T-cell (primary cell): ENCODE measurements around the gene VTI1A. TPM values are rescaled to one million over a fixed set of nuclear protein-coding genes. Genes with fewer than 3 reads are reported as not detected.

Source experiments
- ATAC-seq, 4 experiments: fragments of 200-7000 bp in 3 of 4; fragments of 150-1000 bp in 1 of 4; cut with Tn5 transposase; replicated peaks in 1 of 4; 1 replicate in 3 of 4; 2 replicates in 1 of 4; pipeline ENCODE4 v1.10.0; 2021; ENCODE audit warnings: moderate library complexity in 3 of 4, mild to moderate bottlenecking in 2 of 4, moderate number of reproducible peaks in 1 of 4
- CTCF ChIA-PET, 2 donors: fragments of 300-600 bp; sonication (Branson Sonifier 250); formaldehyde crosslinking; loops; one replicate each; lab custom pipeline; 2022; ENCODE audit warnings: antibody characterized with exemption in 2 of 2; lab: Charles Lee
- POLR2A ChIA-PET, 2 donors: fragments of 300-600 bp; sonication (Branson Sonifier 250); formaldehyde crosslinking; loops; one replicate each; lab custom pipeline; 2022; ENCODE audit warnings: antibody characterized with exemption in 2 of 2; lab: Charles Lee
- DNase-seq, 35 experiments: peaks; one replicate each; pipeline versions ENCODE4 v3.0.0 to v3.0.0-alpha.2; 2013 to 2023
- H3K27ac ChIP-seq: one replicate; pipeline ENCODE4 v1.5.1; 2013; ENCODE audit warnings: low read length
- H3K27me3 ChIP-seq, 2 experiments: replicated peaks in 1 of 2; 1 replicate in 1 of 2; 2 replicates in 1 of 2; pipeline versions ENCODE4 v1.6.1 to v1.7.0; 2013; ENCODE audit warnings: low read length in 1 of 2, mixed read lengths in 1 of 2; ENCODE audit not compliant: control insufficient read depth in 2 of 2, insufficient read depth in 2 of 2; ENCODE audit errors: extremely low read depth in 1 of 2
- H3K36me3 ChIP-seq, 2 donors: 1 replicate in 1 of 2; 2 replicates in 1 of 2; pipeline versions ENCODE4 v1.6.1 to v1.7.0; 2013; ENCODE audit warnings: low read length in 1 of 2; ENCODE audit not compliant: control insufficient read depth in 2 of 2, insufficient read depth in 1 of 2; ENCODE audit errors: extremely low read depth in 1 of 2
- H3K4me1 ChIP-seq, 2 experiments: 1 replicate in 1 of 2; 2 replicates in 1 of 2; pipeline versions ENCODE4 v1.6.1 to v1.7.0; 2013; ENCODE audit warnings: low read length in 2 of 2, mixed read lengths in 1 of 2; ENCODE audit not compliant: insufficient read depth in 2 of 2, control insufficient read depth in 1 of 2; ENCODE audit errors: extremely low read depth in 1 of 2
- H3K4me3 ChIP-seq, 2 donors: 1 replicate in 1 of 2; 2 replicates in 1 of 2; pipeline versions ENCODE4 v1.5.1 to v1.7.0; 2013; ENCODE audit warnings: mild to moderate bottlenecking in 2 of 2, low read length in 1 of 2, moderate library complexity in 1 of 2; ENCODE audit not compliant: control insufficient read depth in 1 of 2; ENCODE audit errors: extremely low read depth in 1 of 2
- H3K9me3 ChIP-seq: 2 replicates; pipeline ENCODE4 v1.7.0; 2013
- H3K27ac Mint-ChIP-seq, 2 donors: one replicate each; pipeline ENCODE4 v1.8.0; 2020 to 2021; ENCODE audit warnings: mild to moderate bottlenecking in 2 of 2, mixed read lengths in 2 of 2
- H3K27me3 Mint-ChIP-seq, 2 donors: one replicate each; pipeline ENCODE4 v1.8.0; 2021 to 2022; ENCODE audit warnings: mixed read lengths in 2 of 2
- H3K36me3 Mint-ChIP-seq: one replicate; pipeline ENCODE4 v1.8.0; 2021; ENCODE audit warnings: mixed read lengths
- H3K4me1 Mint-ChIP-seq, 3 donors: one replicate each; pipeline ENCODE4 v1.8.0; 2020 to 2022; ENCODE audit warnings: mixed read lengths in 3 of 3, mild to moderate bottlenecking in 1 of 3
- H3K4me3 Mint-ChIP-seq, 3 donors: one replicate each; pipeline ENCODE4 v1.8.0; 2020 to 2022; ENCODE audit warnings: mild to moderate bottlenecking in 3 of 3, mixed read lengths in 3 of 3, moderate library complexity in 3 of 3
- H3K9me3 Mint-ChIP-seq, 3 donors: one replicate each; pipeline ENCODE4 v1.8.0; 2020 to 2022; ENCODE audit warnings: mixed read lengths in 3 of 3
- WGBS: methylation state at CpG from one replicate; pipeline ENCODE4 v1.1.5; 2013; ENCODE audit warnings: missing lambda C conversion rate; ENCODE audit not compliant: insufficient coverage; 5-methylcytosine and 5-hydroxymethylcytosine counted together
- total RNA-seq, 35 experiments: library from RNA in 6 of 35; stranded (reverse) in 6 of 35; fragments of 120-200 nt in 1 of 35; gene quantifications; one replicate each; pipeline versions ENCODE4 v1.2.1 to v1.2.4 and lab custom pipeline; 2013 to 2026

VTI1A gene
- total RNA-seq, 5 donors from 2014 or later (not counting 1 experiment from before 2014, with no cell fraction given), result 41.3 to 53.6 (median 43.5) TPM

- H3K4me1 Mint-ChIP-seq, result no peaks in the 10 kb centered on the region
- ChIA-PET CTCF (no interaction called here), POLR2A (no interaction called here)
- peaks cover 10 to 21% (median 16%) of the 10 kb centered on the region in 3 donors for H3K9me3 Mint-ChIP-seq
- Histone ChIP-seq H3K36me3 (no peaks in the 10 kb centered on the region), H3K4me3 (no peak overlapping the region), H3K27me3 (no peaks in the 10 kb centered on the region), H3K4me1 (no peaks in the 10 kb centered on the region), H3K9me3 (no peaks in the 10 kb centered on the region), H3K27ac (no peak overlapping the region)
- H3K27me3 Mint-ChIP-seq, result no peaks in the 10 kb centered on the region
- no peak overlapping the region for H3K27ac Mint-ChIP-seq
- peaks cover 33% of the 10 kb centered on the region for H3K36me3 Mint-ChIP-seq
- H3K4me3 Mint-ChIP-seq, result no peak overlapping the region
- no peak for ATAC-seq
- no peak for DNase-seq
- WGBS, result 100% methylated on average over 7 of the region's 14 CpGs
These were observed 345.6 kb downstream of the VTI1A start for GRCh38 chr10:112792487-112793201.

GRCh38 chr10:112793202-112793921 lies 346.3 kb downstream of the VTI1A start:
- ATAC-seq, result no peak
- H3K9me3 ChIP-seq, result no peaks in the 10 kb centered on the region
- Mint-ChIP-seq H3K36me3 (peaks cover 30% of the 10 kb centered on the region), H3K4me1 (no peaks in the 10 kb centered on the region), H3K27me3 (no peaks in the 10 kb centered on the region), H3K9me3 (peaks cover 6 to 18% (median 12%) of the 10 kb centered on the region in 3 donors), H3K27ac (no peak overlapping the region), H3K4me3 (no peak overlapping the region)
- POLR2A ChIA-PET, result no interaction called here
- H3K4me1 ChIP-seq, result no peaks in the 10 kb centered on the region
- no peaks in the 10 kb centered on the region for H3K36me3 ChIP-seq
- CTCF ChIA-PET, result no interaction called here
- DNase-seq, result no peak
- H3K27me3 ChIP-seq, result no peaks in the 10 kb centered on the region
- WGBS, result 94% methylated on average over 5 of the region's 8 CpGs
- no peak overlapping the region for H3K27ac ChIP-seq
- no peak overlapping the region for H3K4me3 ChIP-seq

- Mint-ChIP-seq H3K27me3 (no peaks in the 10 kb centered on the region), H3K4me3 (no peak overlapping the region), H3K36me3 (peaks cover 26% of the 10 kb centered on the region), H3K27ac (no peak overlapping the region), H3K9me3 (peaks cover 4 to 9% (median 8%) of the 10 kb centered on the region in 3 donors), H3K4me1 (no peaks in the 10 kb centered on the region)
- H3K27ac ChIP-seq, result no peak overlapping the region
- CTCF ChIA-PET, result no interaction called here
- POLR2A ChIA-PET, result interaction anchor here in 1 of 2 donors (0.6 kb wide), 1 partner anchor 267 kb away, joined by 10 read pairs; no protein-coding TSS in a partner anchor
- ATAC-seq (no peak), DNase-seq (no peak)
- 100% methylated on average over 2 of the region's 4 CpGs for WGBS
- H3K27me3 ChIP-seq, result no peaks in the 10 kb centered on the region
- H3K4me1 ChIP-seq, result no peaks in the 10 kb centered on the region
- no peaks in the 10 kb centered on the region for H3K9me3 ChIP-seq
- no peaks in the 10 kb centered on the region for H3K36me3 ChIP-seq
- H3K4me3 ChIP-seq, result no peak overlapping the region
These were observed 347.2 kb downstream of the VTI1A start for GRCh38 chr10:112794201-112794600.

DNA sequence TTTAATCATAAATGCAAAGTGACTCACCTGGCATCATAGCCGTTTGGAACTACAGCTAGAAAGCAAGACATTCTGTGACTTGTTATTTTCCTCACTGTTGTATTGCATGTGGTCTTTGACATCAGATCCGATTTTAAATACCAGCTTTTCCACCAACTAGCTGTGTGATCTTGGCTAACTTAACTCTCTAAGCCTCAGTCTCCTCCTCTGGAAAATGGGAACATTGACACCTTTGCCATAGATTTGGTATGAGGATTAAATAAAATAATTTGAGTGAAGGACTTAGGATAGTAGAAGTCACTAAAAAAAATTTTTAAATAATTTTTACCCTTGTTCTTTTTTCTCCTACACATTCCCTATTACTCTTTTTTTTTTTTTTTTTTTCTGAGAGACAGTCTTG lies 348.1 kb downstream of the VTI1A start:
- ATAC-seq (no peak), DNase-seq (no peak)
- H3K4me1 ChIP-seq, result no peaks in the 10 kb centered on the region
- Mint-ChIP-seq H3K9me3 (peaks cover 0 to under 1% (median 0%) of the 10 kb centered on the region in 3 donors), H3K27ac (no peak overlapping the region), H3K4me3 (no peak overlapping the region), H3K36me3 (peaks cover 24% of the 10 kb centered on the region), H3K4me1 (no peaks in the 10 kb centered on the region), H3K27me3 (no peaks in the 10 kb centered on the region)
- H3K9me3 ChIP-seq, result no peaks in the 10 kb centered on the region
- POLR2A ChIA-PET, result interaction anchor here in 1 of 2 donors (0.6 kb wide), 1 partner anchor 12 kb away, joined by 4 read pairs; no protein-coding TSS in a partner anchor
- H3K27me3 ChIP-seq, result no peaks in the 10 kb centered on the region
- H3K4me3 ChIP-seq, result no peak overlapping the region
- 80% methylated on average over 1 of the region's 2 CpGs for WGBS
- CTCF ChIA-PET, result no interaction called here
- H3K27ac ChIP-seq, result no peak overlapping the region
- no peaks in the 10 kb centered on the region for H3K36me3 ChIP-seq

- ChIA-PET POLR2A (no interaction called here), CTCF (no interaction called here)
- Mint-ChIP-seq H3K27me3 (no peaks in the 10 kb centered on the region), H3K4me1 (no peaks in the 10 kb centered on the region), H3K27ac (no peak overlapping the region), H3K36me3 (peaks cover 18% of the 10 kb centered on the region), H3K4me3 (no peak overlapping the region), H3K9me3 (no peaks in the 10 kb centered on the region)
- Histone ChIP-seq H3K9me3 (no peaks in the 10 kb centered on the region), H3K27ac (no peak overlapping the region), H3K4me1 (no peaks in the 10 kb centered on the region), H3K4me3 (no peak overlapping the region), H3K36me3 (no peaks in the 10 kb centered on the region), H3K27me3 (no peaks in the 10 kb centered on the region)
- ATAC-seq (no peak), DNase-seq (no peak)
- WGBS, result 88% methylated on average over 5 of the region's 8 CpGs
These were observed 350.2 kb downstream of the VTI1A start for GRCh38 chr10:112797197-112797596.

GRCh38 chr10:112797855-112798254 lies 350.8 kb downstream of the VTI1A start:
- Mint-ChIP-seq H3K9me3 (no peaks in the 10 kb centered on the region), H3K4me1 (no peaks in the 10 kb centered on the region), H3K36me3 (peaks cover 20% of the 10 kb centered on the region), H3K27me3 (no peaks in the 10 kb centered on the region), H3K4me3 (no peak overlapping the region), H3K27ac (no peak overlapping the region)
- no peak for ATAC-seq
- no peaks in the 10 kb centered on the region for H3K27me3 ChIP-seq
- no peak overlapping the region for H3K27ac ChIP-seq
- ChIA-PET CTCF (no interaction called here), POLR2A (no interaction called here)
- H3K4me1 ChIP-seq, result no peaks in the 10 kb centered on the region
- no peak for DNase-seq
- WGBS, result 97% methylated on average over 9 of the region's 9 CpGs
- no peaks in the 10 kb centered on the region for H3K9me3 ChIP-seq
- H3K4me3 ChIP-seq, result no peak overlapping the region
- no peaks in the 10 kb centered on the region for H3K36me3 ChIP-seq
